Dermis blood vessel endothelial cell (primary cell): ENCODE data around the gene CLPSL2. TPM values are rescaled to one million over a fixed set of nuclear protein-coding genes. Genes with fewer than 3 reads are reported as not detected.

Source experiments
- DNase-seq: peaks from one replicate; pipeline ENCODE4 v3.0.0; 2010
- total RNA-seq: library from RNA; depleted of rRNA; stranded (reverse); fragments of >200 nt; gene quantifications from 2 replicates; pipeline ENCODE4 v1.2.3, GENCODE V29; 2014

CLPSL2 gene
- total RNA-seq, 1 donor from 2014 or later, result not detected

GRCh38 chr6:35787266-35788218 is 11.1 kb downstream of the CLPSL2 start:
- DNase-seq, result no peak

GRCh38 chr6:35788423-35788982 is 12.1 kb downstream of the CLPSL2 start:
- no peak for DNase-seq

- DNase-seq, result no peak
Measured at GRCh38 chr6:35790683-35791082, 14.3 kb downstream of the CLPSL2 start.

GRCh38 chr6:35794536-35795452 is 18.4 kb downstream of the CLPSL2 start:
- DNase-seq, result no peak

GRCh38 chr6:35795453-35796071 is 19.2 kb downstream of the CLPSL2 start:
- DNase-seq, result no peak

- no peak for DNase-seq
Measured at GRCh38 chr6:35796236-35796635, 19.8 kb downstream of the CLPSL2 start.

- no peak for DNase-seq
Measured at GRCh38 chr6:35797837-35798526, 21.6 kb downstream of the CLPSL2 start.

- no peak for DNase-seq
Measured at GRCh38 chr6:35798706-35799105, 22.3 kb downstream of the CLPSL2 start.

GRCh38 chr6:35801148-35801547 is 24.8 kb downstream of the CLPSL2 start:
- DNase-seq, result no peak

GRCh38 chr6:35804996-35805736 is 28.8 kb downstream of the CLPSL2 start, which contains the start of gene LHFPL5:
LHFPL5 (plus strand) TSS chr6:35805352; CDS start chr6:35805671, 319 bp downstream.
- peak; percentile 53 for DNase-seq

- no peak for DNase-seq
Measured at GRCh38 chr6:35808688-35809087, 32.3 kb downstream of the CLPSL2 start.

- DNase-seq, result no peak
Measured at GRCh38 chr6:35809809-35810208, 33.4 kb downstream of the CLPSL2 start.

- peak; percentile 71 for DNase-seq
Measured at GRCh38 chr6:35810971-35811698, 34.7 kb downstream of the CLPSL2 start.

GRCh38 chr6:35811699-35811995 is 35.2 kb downstream of the CLPSL2 start:
- DNase-seq, result no peak

GRCh38 chr6:35817515-35817914 is 41.1 kb downstream of the CLPSL2 start:
- DNase-seq, result no peak

- DNase-seq, result no peak
Measured at GRCh38 chr6:35823601-35824000, 47.2 kb downstream of the CLPSL2 start.

GRCh38 chr6:35824552-35825192 is 48.3 kb downstream of the CLPSL2 start:
- DNase-seq, result no peak
